K562 (cell line): ENCODE data around the gene VDAC1.

Experiments used
- CBX8 ChIP-seq: fragments of 200-600 bp; sonication (generic); IDR thresholded peaks from 2 replicates; pipeline ENCODE4 v1.6.1; 2012; ENCODE audit warnings: borderline replicate concordance, mixed run types, low read depth, mild to moderate bottlenecking, moderate library complexity, mixed read lengths, low read length, control low read depth, inconsistent platforms; ENCODE audit not compliant: poor library complexity, severe bottlenecking; ENCODE audit errors: extremely low read depth
- COPS2 ChIP-seq: fragments of 450-650 bp; conservative IDR thresholded peaks from 2 replicates; pipeline ENCODE4 v1.6.1; 2016; ENCODE audit warnings: mild to moderate bottlenecking, moderate library complexity
- CTCF ChIP-seq, 3 experiments: IDR thresholded peaks in 2 of 3; conservative IDR thresholded peaks in 1 of 3; 2 replicates each; pipeline ENCODE4 v1.5.1; 2011 to 2012; ENCODE audit warnings: low read length in 3 of 3, mild to moderate bottlenecking in 3 of 3, control low read depth in 2 of 3, improper control_type of control experiment in 1 of 3, inconsistent platforms in 1 of 3, low read depth in 1 of 3, mixed read lengths in 1 of 3, moderate library complexity in 1 of 3; ENCODE audit not compliant: insufficient read depth in 2 of 3
- E2F4 ChIP-seq: sonication (generic); formaldehyde crosslinking; IDR thresholded peaks from 2 replicates; pipeline ENCODE4 v1.8.0; 2022; ENCODE audit warnings: mild to moderate bottlenecking, low read depth, missing genetic modification reagents
- ELF1 ChIP-seq: fragments of 200-800 bp; sonication (Bioruptor generic); IDR thresholded peaks from 2 replicates; pipeline ENCODE4 v1.6.1; 2016; ENCODE audit warnings: missing genetic modification characterization, missing compliant biosample characterization
- ELK1 ChIP-seq: sonication (generic); formaldehyde crosslinking; IDR thresholded peaks from 2 replicates; pipeline ENCODE4 v1.8.1; 2022; ENCODE audit warnings: missing genetic modification reagents
- ETV5 ChIP-seq: sonication (generic); formaldehyde crosslinking; IDR thresholded peaks from 2 replicates; pipeline ENCODE4 v1.4.0; 2020; ENCODE audit warnings: low read depth, mild to moderate bottlenecking, missing genetic modification reagents
- MLX ChIP-seq, 2 experiments: fragments of 450-650 bp in 1 of 2; sonication (generic) in 1 of 2; formaldehyde crosslinking; conservative IDR thresholded peaks; 2 replicates each; pipeline versions ENCODE4 v1.4.0 to v1.8.1; 2020 to 2022; ENCODE audit warnings: mild to moderate bottlenecking in 1 of 2, missing genetic modification reagents in 1 of 2
- POLR2A ChIP-seq: fragments of 450-650 bp; conservative IDR thresholded peaks from 2 replicates; pipeline ENCODE4 v1.6.1; 2016
- RCOR1 ChIP-seq, 2 experiments: IDR thresholded peaks; 2 replicates each; pipeline ENCODE4 v1.6.1; 2012; ENCODE audit warnings: low read depth in 2 of 2, low read length in 2 of 2, borderline replicate concordance in 1 of 2, improper control_type of control experiment in 1 of 2
- SRSF3 ChIP-seq: fragments of 200-400 bp; formaldehyde crosslinking; IDR thresholded peaks from 2 replicates; pipeline ENCODE4 v1.6.1; 2016; ENCODE audit warnings: mild to moderate bottlenecking, low read length, moderate library complexity; ENCODE audit not compliant: insufficient read depth
- XRCC5 ChIP-seq: fragments of 200-400 bp; formaldehyde crosslinking; IDR thresholded peaks from 2 replicates; pipeline ENCODE4 v1.6.1; 2017; ENCODE audit warnings: low read depth, mild to moderate bottlenecking, low read length

- TF ChIP-seq CTCF (IDR thresholded peaks at IDR 0.05 in 2 of 3, conservative IDR thresholded peaks at IDR 0.05 in 1 of 3; ENCODE audit: insufficient read depth in 2 of 3, low read depth in 1 of 3, low read length in 3 of 3) (no peak), RCOR1 (IDR thresholded peaks at IDR 0.05; ENCODE audit: borderline replicate concordance in 1 of 2, low read depth in 2 of 2, low read length in 2 of 2) (no peak), MLX (CRISPR knock-in tag; conservative IDR thresholded peaks at IDR 0.05) (no peak), CBX8 (no peak), POLR2A (no peak), E2F4 (no peak), ETV5 (CRISPR knock-in tag) (no peak), ELK1 (CRISPR knock-in tag) (no peak), SRSF3 (no peak), COPS2 (no peak), ELF1 (tag) (no peak), XRCC5 (no peak)
These were observed 71.0 kb downstream of the VDAC1 start for GRCh38 chr5:133933670-133934295.
